ENCODE data around the gene TPCN2.
"Not testable (repeated sequence)": the region's sequence is repeated elsewhere in the genome, so short reads cannot be mapped to it uniquely, and the experiment has no call there.

The TPCN2 gene

DNA sequence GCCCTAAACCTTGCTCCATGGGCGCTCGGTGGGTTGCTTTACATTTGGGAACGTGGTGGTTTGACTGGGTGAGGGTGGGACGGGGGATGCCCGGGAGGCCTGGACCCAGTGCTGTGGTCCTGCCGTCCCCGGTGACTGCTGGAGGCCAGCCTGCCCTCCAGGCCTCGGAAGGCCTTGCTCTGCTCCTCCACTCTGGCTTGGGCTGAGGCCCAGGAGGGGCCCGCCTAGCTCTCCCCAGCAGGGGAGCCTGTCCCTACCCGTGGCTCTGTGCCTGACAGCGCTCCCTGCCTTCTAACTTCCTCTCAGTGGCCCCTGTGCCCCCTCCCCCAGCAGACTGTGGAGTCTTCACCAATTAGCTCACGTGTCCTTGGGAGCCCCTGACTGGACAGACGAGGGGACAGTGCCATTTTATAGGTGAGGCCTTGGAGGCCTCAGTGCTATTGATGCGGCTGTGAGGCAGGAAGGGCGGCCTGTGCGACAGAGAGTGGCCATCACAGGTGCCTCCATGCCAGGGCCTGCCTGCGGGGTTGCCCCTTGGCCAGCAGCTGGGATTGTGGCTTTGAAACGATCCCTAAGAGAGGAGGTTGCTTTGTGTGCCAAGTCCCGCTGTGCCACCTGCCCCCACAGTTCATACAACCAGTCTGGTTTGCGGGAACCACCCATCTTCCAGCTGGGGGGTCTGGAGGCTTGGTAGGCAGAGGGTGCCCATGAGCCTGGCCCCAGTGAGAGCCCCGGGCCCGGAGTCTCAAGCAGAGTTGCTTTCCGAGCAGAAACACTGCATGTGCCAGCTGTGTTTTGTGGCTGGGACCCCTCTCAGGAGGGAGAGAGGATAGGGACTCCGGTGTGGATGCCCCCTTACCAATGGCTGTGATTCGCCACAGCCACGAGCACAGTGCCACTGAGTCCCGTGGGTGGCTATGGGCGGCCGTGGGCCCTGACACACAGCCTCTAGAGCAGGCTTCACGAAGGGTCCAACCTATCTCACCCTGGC lies 17.7 kb downstream of the TPCN2 start:
- no peak overlapping the region for H3K4me3 ChIP-seq (ENCODE audit: low read depth, low read length)
- no peak for DNase-seq (ENCODE audit: low read depth)

DNA sequence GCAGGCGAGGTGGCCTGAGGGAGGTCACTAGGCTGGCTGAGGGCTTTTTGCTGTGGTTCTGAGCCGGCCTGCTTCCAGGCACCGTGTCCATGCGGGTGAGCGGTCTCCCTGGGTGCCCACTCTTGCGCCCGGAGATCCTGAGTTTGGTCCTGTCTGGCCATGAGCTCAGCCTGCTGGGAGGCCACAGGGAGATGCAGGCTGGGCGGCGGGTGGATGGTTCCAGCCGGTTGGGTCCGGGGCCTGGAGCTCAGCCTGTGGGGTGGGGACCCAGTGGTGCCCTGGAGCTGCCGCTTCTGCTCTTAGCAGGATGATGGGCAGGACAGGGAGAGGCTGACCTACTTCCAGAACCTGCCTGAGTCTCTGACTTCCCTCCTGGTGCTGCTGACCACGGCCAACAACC lies 18.5 kb downstream of the TPCN2 start:
- no peak overlapping the region for H3K4me3 ChIP-seq (ENCODE audit: low read depth, low read length)
- DNase-seq (ENCODE audit: low read depth) = no peak

DNA sequence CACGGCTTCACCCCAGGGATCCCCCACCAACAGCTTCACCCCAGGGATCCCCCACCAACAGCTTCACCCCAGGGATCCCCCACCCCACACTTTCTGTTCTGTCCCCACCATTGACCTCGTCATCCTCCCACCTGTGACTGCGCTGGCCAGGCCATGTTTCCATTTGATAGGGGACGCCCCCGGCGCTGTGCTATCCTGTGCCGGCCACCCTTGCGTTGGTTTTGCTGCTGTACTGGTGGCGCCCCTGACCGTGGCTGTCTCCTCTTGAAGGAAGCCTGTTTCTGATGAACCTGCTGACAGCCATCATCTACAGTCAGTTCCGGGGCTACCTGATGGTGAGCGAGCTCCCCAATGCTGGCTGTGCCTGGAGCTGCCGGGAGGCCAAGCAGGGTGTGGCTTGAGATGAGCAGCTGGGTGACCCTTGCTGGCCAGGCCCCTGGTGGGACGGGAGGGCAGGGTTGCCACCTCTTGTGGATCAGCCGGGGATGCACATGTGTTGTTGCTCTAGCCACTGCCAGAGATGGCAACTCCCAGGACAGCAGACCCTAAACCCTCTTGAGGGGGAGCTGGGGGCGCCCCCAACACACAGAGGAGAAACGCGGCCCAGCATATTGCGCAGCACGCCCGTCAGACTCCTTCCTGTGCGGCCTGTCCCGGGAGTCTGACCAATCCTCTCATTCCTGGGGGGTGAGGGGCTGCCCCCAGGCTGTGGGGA lies 22.5 kb downstream of the TPCN2 start:
- H3K4me3 ChIP-seq (ENCODE audit: low read depth, low read length) = no peak overlapping the region
- no peak for DNase-seq (ENCODE audit: low read depth)

DNA sequence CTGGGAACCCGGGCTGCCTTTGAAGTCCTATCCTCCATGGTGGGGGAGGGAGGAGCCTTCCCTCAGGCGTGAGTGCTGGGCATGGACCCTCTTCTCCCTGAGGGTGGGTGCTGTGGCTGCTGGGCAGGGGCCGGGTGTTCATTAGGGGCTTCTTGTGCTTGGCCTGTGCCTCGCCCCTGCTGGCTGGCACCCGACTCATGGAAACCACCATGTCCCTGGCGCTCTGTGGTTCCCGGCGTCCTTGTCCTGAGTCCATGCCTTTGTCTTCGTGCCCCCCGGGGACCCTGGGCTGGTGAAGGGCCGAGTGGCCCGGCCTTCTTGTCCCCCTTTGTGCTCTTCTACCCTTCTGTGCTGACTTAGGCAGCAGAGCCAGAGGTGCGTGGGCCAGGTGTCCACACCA lies 23.2 kb downstream of the TPCN2 start:
- no peak for DNase-seq (ENCODE audit: low read depth)
- no peak overlapping the region for H3K4me3 ChIP-seq (ENCODE audit: low read depth, low read length)

DNA sequence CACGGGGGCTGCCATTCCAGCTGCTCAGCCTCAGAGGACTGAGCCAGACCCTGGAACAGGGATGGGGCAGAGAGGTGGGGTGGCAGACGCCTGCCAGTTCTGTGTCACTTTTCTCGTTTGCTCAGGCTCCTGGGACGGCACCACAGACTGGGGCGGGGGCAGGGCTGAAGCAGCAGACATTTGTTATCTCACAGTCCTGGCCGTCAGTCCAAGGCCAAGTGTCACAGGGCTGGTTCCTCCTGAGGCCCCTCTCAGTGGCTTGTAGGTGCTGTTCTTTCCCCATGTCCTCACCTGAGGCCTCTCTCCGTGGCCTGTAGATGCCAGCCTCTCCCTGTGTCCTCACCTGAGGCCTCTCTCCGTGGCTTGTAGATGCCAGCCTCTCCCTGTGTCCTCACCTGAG lies 24.7 kb downstream of the TPCN2 start:
- DNase-seq (ENCODE audit: low read depth) = no peak
- H3K4me3 ChIP-seq (ENCODE audit: low read depth, low read length) = no peak overlapping the region

DNA sequence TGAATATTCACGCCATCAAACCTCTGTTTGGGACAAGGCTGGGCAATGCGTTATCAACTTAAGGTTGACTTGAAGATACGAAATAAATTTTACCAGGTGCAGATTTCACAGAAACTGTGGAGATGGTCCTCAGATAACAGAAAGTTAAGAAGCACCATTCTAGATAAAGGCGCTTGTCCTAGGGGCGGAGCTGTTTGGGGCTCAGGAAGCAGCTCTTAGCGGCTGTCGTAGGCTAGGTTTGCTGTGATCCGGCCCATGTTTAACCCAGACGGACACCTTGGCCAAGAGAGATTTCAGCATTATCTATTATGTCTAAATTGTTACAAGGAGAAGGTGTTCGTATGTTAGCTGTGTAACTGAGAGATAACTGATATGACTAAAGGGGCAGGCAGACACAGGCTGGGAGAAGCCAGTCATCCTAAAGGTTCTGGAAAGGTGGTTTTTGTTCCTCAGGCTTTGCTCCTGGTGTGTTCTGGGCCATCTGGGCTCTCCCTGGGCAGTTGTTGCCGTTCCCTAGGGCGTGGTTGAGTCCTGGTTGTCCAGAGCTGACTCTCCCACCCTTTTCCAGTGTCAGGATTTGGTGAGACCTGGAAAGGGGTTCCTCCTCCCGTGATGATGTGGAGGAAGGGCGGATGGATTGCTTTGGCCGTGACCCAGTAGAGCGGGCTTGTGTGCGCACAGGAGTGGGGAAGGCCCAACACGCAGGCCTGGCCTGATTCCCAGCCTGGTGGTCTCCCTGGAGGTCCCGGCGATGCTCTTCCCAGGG lies 25.8 kb downstream of the TPCN2 start:
- no peak for DNase-seq (ENCODE audit: low read depth)
- H3K4me3 ChIP-seq (ENCODE audit: low read depth, low read length) = no peak overlapping the region

DNA sequence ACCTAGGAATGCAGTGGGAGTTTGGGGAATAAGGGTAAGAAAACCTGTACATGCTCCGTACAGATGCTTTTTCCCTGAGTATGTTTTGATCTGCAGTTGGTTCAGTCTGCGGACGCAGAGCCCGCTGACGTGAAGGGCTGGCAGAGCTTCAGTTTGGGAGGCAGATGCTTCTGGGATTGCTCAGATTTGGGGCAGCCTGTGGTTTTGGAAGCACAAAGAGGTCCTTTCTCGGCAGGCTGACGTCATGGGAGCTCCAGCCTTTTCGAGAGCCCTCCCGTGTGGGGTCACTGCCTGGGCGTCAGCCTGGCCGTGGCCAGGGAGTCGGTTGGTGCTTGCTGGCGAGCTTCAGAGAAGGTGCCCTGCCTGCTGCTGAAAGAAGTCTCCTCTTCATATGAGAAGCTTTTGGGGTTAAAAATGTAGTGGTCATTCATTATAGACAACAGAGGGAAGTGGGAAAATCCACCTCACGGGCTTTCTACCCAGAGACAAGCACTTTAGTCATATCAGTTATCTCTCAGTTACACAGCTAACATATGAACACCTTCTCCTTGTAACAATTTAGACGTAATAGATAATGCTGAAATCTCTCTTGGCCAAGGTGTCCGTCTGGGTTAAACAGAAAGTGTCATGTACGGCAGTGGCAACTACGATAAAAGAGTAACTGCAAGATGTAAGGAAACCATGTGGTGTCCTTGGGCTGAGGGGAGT lies 26.8 kb downstream of the TPCN2 start:
- peak; percentile 70 for DNase-seq (ENCODE audit: low read depth)
- H3K4me3 ChIP-seq (ENCODE audit: low read depth, low read length) = no peak overlapping the region

DNA sequence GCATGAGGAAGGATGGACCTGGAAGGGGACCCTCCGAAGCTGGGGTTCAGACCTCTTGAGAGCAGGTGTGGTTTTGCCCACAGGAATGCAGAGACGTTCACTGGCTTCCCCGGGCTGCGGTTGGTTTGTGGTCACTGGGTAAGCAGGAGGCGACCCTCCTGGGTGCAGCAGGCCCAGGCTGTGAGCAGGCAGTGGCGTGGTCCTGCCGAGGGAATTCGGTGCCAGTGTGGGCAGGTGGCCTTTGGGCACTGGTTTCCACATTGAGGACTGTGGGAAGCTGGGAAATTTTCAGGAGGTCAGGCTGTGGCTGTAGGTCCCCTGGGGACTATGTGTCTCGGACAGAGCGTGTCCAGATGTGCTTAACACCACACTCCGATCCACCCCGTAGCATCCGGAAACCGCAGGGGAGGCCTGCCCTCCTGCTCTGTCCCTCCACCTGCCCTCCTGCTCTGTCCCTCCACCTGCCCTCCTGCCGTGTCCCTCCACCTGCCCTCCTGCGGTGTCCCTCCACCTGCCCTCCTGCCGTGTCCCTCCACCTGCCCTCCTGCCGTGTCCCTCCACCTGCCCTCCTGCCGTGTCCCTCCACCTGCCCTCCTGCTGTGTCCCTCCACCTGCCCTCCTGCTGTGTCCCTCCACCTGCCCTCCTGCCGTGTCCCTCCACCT lies 27.5 kb downstream of the TPCN2 start:
- H3K4me3 ChIP-seq (ENCODE audit: low read depth, low read length) = no peak overlapping the region
- no peak for DNase-seq (ENCODE audit: low read depth)

DNA sequence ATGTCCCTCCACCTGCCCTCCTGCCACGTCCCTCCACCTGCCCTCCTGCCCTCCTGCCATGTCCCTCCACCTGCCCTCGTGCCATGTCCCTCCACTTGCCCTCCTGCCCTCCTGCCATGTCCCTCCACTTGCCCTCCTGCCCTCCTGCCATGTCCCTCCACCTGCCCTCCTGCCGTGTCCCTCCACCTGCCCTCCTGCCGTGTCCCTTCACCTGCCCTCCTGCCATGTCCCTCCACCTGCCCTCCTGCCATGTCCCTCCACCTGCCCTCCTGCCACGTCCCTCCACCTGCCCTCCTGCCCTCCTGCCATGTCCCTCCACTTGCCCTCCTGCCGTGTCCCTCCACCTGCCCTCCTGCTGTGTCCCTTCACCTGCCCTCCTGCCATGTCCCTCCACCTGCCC lies 28.2 kb downstream of the TPCN2 start:
- H3K4me3 ChIP-seq (ENCODE audit: low read depth, low read length); DNase-seq (ENCODE audit: low read depth): not testable (repeated sequence)

DNA sequence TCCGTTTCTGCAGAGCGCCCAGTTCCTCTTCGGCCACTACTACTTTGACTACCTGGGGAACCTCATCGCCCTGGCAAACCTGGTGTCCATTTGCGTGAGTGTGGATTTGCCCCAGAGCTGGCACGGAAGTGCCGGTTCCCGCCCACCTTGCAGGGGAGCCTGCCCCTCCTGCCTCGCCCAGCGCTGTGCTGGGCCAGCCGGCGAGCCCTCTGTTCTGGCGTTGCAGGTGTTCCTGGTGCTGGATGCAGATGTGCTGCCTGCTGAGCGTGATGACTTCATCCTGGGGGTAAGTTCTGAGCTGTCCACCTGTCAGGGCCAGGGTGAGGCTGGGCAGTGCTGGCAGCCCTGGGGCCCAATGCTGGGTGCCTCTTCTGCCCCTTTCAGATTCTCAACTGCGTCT lies 29.8 kb downstream of the TPCN2 start:
- no peak overlapping the region for H3K4me3 ChIP-seq (ENCODE audit: low read depth, low read length)
- DNase-seq (ENCODE audit: low read depth) = no peak

DNA sequence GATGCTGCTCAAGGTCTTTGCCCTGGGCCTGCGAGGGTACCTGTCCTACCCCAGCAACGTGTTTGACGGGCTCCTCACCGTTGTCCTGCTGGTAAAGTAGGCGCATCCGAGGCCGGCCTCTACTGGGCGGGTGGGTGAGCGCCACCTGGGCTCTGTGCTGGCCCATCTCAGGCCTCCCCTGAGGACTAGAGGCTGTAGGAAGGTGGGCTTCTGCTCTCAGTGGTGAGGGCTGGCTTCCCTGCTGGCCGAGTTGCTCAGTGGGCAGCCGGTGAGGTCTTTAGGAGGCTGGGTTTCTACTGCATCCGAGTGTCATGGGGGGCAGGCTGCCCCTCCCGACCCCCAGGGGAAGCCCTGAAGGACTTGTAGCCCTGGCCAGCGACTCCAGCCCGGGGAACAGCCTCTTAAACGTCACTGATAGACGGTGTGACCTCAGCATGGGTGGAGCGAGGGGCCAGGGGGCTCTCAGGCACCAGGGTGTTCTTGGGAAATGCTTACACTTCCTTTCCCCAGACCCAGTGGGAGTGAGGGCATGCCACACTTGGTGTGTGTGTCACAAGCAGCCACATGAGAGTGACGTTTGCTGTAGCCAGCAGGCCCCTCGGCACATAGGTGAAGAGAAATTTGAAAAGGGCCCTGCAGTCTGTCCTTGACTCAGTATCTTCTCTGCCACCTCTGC lies 30.3 kb downstream of the TPCN2 start:
- H3K4me3 ChIP-seq (ENCODE audit: low read depth, low read length) = no peak overlapping the region
- no peak for DNase-seq (ENCODE audit: low read depth)

DNA sequence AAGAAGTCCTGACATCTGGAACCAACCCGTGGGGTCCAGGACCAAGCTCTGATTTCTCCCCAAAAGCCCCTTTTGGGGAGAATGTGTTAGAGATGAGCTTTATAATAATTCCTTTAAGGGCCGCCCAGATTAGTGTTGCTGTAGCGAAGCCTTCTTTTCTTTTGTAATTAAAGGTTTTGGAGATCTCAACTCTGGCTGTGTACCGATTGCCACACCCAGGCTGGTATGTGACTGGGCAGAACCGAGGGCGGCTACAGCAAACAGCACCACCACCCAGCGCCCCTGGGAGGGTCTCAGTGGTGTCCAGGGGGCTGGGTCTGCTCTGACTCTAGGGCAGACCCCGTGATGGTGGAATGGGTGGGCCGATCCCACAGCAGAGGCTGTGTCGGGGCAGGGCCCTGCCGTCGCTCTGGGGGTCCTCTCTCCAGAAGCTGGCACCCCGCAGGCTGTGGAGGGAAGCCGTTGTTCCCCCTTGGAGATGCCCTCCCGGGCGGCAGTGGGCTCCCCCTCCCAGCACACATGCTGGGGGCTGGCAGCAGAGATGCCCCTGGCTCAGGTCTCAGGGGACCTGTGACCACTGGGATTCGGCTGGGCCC lies 31.0 kb downstream of the TPCN2 start:
- H3K4me3 ChIP-seq (ENCODE audit: low read depth, low read length) = no peak overlapping the region

DNA sequence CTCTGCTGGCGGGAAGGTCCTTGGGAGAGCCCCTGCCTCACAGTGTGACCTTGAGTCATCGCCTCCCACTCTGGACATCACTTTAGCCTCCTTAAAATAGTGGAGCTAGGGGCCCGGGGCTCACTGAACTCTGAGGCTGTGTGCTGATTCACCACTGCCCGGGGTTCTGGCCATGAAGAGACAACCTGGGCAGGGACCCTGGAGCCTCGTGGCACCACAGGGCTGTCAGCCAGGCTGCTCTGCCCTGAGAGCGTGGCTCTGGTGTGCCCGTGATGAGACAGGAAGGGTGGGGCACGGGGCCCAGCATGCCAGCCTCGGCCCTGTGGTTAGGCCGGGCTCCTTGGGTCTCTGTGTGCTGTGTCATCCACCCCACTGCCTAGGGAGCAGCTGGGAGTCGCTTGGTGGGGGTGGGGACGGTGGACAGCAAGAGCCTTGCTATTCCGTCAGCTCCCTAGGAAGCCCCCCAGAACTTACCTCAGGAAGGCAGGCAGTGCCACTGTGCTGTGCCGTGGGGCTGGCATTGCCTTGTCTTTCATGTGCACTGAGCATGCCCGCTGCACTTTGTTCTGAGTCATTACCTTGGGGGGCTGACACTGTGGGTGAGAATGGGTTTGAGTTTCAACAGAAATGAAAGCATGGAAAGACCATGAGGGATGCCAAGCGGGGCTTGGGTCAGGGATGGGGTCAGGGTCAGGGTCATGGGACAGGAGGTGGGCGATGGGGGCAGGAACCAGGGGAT lies 31.7 kb downstream of the TPCN2 start:
- no peak for DNase-seq (ENCODE audit: low read depth)
- H3K4me3 ChIP-seq (ENCODE audit: low read depth, low read length) = no peak overlapping the region

More for the DNA sequence above, 31.0 kb downstream of the TPCN2 start:
- no peak for DNase-seq (ENCODE audit: low read depth)

DNA sequence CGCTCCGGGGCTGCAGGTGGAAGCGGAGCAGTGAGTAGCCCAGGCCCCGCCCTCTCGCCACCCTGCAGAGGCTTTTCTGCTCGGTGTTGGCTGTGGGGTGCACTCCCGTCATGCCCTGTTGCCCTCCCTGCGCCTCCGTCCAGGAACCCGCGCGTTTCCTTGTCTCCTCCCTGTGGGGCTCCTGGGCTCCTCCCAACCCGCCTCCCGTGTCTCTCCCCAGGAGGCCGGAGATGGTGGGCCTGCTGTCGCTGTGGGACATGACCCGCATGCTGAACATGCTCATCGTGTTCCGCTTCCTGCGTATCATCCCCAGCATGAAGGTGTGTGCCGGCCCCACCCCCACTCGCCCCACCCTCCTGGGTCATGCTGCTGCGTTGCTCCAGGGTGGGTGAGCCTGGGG lies 32.4 kb downstream of the TPCN2 start:
- no peak overlapping the region for H3K4me3 ChIP-seq (ENCODE audit: low read depth, low read length)
- DNase-seq (ENCODE audit: low read depth) = no peak

DNA sequence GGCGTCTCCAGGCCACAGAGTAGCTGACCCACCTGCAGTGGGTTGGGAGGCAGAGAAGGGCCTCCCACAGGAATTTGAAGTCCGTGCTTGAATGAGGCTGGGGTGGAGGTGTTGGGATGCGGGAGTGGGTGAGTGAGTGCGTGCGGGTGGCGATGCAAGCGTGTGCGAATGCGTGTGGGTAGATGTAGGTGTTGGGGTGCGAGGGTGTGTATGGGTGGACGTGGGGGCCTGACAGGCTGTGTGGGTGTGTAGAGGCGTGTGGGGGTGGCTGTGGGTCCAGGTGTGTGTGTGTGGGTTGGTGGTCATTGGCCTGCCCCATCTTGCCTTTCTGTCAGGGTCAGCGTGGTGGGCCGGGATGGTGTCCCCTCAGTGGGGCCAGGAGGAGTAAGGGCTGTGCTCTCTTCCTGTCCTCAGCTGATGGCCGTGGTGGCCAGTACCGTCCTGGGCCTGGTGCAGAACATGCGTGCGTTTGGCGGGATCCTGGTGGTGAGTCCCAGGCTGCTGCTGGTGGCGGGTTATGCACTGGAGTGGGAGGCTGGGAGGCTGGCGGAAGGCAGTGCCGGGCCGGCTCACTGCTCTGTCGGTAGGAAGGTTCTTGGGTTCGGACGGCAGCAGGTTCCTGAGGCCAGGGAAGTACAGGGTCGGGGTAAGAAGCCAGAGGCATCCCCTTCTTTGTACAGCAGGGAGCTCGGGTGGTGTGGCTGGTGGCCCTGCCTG lies 35.0 kb downstream of the TPCN2 start:
- DNase-seq (ENCODE audit: low read depth) = no peak
- no peak overlapping the region for H3K4me3 ChIP-seq (ENCODE audit: low read depth, low read length)

DNA sequence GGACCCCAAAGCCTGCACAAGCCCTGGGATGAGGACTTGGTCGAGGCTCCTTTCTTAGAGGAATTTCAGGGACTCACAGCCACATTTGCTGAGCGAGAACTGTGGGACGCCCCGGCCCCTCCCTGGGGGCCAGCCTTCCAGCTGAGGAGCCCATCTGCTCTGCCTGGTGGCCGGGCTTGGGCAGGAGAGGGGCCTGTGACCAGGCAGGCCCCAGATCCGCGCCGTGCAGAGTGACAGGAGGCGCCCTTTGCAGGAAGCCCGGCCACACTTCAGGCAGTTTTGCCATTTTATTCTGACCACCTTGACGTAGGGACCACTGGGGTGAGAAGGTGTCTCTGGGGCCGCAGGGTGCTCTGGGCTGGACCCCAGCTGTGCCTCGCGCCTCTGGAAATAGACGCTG lies 35.6 kb downstream of the TPCN2 start:
- H3K4me3 ChIP-seq (ENCODE audit: low read depth, low read length) = no peak overlapping the region
- no peak for DNase-seq (ENCODE audit: low read depth)

All from skeletal muscle cell (primary cell).